Hypothalamus (tissue), 51 donors: ENCODE measurements around the gene ZNF45.
A peak's percentile ranks its signal among the peaks of the same experiment; 100 is the strongest.
"Not testable (repeated sequence)": the region's sequence is repeated elsewhere in the genome, so short reads cannot be mapped to it uniquely, and the experiment has no call there.

ENCODE experiments used
- DNase-seq, 51 donors: peaks; one replicate each; lab custom pipeline; 2025; lab: John Stamatoyannopoulos, UW

ZNF45 gene

GRCh38 chr19:43934985-43935708, at the start of gene ZNF45:
ZNF45 (minus strand) TSS chr19:43935282; CDS start chr19:43922185, 13,097 bp downstream.
- peak; percentile 53 to 96 (median 85) for DNase-seq

- peak in 12 of 51 donors; percentile 1 to 19 (median 2) for DNase-seq
Measured at GRCh38 chr19:43984687-43985000, 49.6 kb upstream of the ZNF45 start.

DNA sequence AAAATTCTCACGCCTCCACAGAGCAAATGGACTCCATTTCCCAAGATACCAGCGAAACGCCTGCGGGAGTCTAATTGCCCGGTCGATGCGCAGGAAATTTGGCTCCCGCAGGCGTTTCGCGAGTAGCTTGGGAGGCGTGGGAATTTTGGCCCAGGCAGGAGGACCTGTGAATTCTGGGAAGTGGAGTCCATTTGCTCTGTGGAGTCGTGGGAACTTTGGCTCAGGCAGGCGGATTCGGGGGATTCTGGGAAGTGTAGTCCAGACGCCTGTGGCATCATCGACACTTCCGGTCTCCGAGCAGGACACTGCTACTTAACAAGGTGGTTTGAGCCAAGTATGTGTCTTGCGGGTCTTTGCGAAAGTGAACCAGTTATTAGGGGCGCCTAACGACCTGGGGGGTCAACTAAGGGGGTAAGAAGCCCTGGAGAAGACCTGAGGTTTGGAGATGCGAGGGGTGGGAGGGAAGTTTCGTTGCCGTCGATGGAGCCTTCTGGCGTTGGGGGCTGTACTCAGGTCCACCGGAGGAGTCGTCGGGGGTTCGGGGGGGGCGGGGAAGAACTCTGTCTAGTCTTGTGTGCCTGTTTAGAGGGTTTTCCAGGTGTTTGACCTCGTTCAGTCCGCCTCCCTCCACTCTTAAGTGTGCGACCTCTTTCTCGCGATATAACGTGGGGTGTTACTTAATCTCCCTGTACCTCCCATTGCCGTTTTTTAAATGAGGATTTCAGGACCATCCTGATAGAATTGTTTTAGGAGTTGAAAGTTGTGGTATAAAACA, 49.0 kb upstream of the ZNF45 start, which contains the start of gene ZNF155:
Gene ZNF155, plus strand, starts transcription at position 277 of the 775 bp plus-strand sequence. CDS start 4,356 bp downstream, outside the sequence.
- peak; percentile 32 to 97 (median 89) for DNase-seq

DNA sequence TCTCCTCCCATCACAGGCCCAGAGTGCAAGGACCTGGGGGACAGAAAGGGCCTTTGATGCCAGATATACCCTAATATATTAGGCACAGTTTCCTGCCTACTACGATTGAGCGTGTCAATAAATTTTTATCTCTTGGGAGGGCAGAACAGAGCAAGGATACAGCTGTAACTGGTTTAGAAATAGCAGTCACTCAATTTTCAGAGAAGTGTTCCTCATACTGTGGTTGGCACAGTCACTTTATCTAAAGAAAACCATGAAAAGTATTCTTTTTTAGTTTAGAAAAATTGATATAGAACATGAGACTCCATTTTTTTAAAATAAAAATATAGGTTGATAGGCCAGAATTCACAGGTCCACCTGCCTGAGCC, 48.4 kb upstream of the ZNF45 start:
- DNase-seq: no peak

- no peak for DNase-seq
Measured at GRCh38 chr19:43976732-43977131, 41.6 kb upstream of the ZNF45 start.

DNA sequence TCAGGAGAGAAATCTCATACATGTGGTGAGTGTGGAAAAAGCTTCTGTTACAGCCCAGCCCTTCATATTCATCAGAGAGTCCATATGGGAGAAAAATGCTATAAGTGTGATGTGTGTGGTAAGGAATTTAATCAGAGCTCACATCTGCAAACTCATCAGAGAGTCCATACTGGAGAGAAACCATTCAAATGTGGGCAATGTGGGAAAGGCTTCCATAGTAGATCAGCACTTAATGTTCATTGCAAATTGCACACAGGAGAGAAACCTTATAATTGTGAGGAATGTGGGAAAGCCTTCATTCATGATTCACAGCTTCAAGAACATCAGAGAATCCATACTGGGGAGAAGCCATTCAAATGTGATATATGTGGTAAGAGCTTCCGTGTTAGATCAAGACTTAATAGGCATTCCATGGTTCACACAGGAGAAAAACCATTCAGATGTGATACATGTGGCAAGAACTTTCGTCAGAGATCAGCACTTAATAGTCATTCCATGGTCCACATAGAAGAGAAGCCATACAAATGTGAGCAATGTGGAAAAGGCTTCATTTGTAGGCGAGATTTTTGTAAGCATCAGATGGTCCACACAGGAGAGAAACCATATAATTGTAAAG, 31.1 kb upstream of the ZNF45 start:
- DNase-seq: no peak

DNA sequence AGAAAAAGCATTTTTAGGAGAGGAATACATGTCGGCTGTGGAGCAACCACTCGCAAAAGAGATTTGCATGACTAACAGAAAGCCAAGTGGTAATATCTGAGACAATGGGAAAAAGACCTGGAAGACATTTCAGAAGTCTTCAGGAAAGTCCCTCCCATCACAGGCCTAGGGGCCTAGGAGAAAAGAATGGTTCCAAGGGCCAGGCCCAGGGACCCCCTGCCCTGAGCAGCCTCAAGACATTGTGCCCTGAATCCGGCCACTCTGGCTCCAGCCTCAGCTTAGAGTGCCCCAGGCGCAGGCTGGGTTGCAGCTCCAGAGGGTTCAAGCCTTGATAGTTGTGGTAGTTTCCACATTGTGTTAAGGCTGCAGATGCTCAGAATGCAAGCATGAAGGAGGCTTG, 25.3 kb upstream of the ZNF45 start:
- DNase-seq: no peak

DNA sequence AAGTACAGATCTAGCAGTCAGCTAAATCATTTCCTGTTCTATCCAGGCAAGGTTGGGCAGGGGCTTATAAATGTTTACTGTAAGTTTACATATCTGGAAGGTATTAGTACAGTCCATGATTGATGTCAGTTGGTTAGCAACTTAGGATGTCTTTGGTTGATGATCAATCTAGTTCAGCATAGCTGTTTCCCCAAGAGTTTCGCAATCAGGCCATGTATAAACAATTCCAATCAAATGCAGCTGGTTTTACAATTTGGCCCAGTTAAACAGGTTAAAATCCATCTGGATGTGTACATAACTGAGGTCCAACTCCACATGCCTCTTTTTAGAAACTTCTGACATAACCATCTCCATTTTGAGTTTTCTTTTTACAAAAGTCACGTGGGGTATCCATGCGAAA, 22.8 kb upstream of the ZNF45 start:
- DNase-seq: no peak

- DNase-seq: no peak
Measured at GRCh38 chr19:43956827-43957226, 21.7 kb upstream of the ZNF45 start.

GRCh38 chr19:43950834-43951645, 16.0 kb upstream of the ZNF45 start, which contains the start of gene ZNF221:
ZNF221 (plus strand) TSS chr19:43951228; CDS start chr19:43962727, 11,499 bp downstream.
- DNase-seq: peak; percentile 18 to 93 (median 80)

DNA sequence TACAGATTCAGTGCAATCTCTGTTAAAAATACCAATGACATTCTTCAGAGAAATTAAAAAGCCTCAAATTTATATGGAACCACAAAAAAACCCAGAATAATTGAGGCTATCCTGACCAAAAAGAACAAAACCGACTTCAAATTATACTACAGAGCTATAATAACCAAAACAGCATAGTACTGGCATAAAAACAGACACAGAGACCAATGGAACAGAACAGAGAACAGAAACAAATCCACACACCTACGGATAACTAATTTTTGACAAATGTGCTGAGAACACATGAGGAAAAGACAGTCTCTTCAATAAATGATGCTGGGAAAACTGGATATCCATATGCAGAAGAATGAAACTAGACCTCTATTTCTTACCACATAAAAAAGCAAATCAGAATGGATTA, 14.7 kb upstream of the ZNF45 start:
- not testable (repeated sequence) for DNase-seq

DNA sequence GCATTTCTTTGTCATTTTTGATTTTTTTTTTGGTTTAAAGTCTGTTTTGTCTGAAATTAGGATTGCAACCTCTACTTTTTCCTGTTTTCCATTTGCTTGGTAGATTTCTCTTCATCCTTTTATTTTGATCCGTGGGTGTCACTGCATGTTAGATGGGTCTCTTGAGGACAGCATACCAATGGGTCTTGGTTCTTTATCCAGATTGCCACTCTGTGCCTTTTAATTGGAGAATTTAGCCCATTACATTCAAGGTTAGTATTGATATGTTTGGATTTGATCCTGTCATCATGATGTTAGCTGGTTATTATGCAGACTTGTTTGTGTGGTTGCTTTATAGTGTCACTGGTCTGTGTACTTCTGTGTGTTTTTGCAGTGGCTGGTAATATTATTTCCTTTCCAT, 12.3 kb upstream of the ZNF45 start:
- DNase-seq: not testable (repeated sequence)

DNA sequence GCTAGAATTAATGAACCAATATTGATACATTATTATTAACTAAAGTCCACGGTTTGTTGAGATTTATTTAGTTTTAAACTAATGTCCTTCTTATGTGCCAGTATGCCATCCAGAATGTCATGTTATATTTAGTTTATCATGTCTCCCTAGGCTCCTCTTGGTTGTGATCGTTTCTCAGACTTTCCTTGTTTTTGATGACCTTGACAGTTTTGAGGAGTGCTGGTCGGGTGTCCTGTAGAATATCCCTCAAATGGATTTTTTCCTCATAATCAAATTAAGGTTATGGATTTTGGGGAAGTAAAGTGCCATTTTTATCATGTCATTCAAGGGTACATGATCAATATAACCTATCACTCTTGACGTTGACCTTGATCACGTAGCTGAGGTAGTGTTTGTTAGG, 6.1 kb upstream of the ZNF45 start:
- DNase-seq: no peak

GRCh38 chr19:43940719-43941118, 5.6 kb upstream of the ZNF45 start:
- no peak for DNase-seq

GRCh38 chr19:43939557-43940260, 4.6 kb upstream of the ZNF45 start:
- DNase-seq: no peak

DNA sequence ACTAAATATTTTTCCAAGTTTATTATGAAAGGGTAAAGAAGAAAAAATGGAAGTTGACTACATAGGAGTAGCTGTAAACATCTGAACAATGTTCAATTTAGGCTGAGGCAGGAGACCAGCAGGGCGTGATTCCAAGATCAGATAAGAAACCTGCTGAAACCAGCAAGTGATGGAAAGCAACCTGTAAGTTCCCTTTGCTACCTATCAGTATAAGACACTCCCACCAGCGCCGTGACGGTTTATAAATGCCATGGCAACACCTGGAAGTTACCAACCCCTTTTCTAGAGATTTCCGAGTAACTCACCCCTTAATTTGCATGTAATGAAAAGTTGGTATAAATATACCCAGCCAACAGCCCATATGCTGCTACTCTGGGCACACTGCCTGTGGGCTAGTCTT, 1.1 kb upstream of the ZNF45 start:
- DNase-seq: no peak

DNA sequence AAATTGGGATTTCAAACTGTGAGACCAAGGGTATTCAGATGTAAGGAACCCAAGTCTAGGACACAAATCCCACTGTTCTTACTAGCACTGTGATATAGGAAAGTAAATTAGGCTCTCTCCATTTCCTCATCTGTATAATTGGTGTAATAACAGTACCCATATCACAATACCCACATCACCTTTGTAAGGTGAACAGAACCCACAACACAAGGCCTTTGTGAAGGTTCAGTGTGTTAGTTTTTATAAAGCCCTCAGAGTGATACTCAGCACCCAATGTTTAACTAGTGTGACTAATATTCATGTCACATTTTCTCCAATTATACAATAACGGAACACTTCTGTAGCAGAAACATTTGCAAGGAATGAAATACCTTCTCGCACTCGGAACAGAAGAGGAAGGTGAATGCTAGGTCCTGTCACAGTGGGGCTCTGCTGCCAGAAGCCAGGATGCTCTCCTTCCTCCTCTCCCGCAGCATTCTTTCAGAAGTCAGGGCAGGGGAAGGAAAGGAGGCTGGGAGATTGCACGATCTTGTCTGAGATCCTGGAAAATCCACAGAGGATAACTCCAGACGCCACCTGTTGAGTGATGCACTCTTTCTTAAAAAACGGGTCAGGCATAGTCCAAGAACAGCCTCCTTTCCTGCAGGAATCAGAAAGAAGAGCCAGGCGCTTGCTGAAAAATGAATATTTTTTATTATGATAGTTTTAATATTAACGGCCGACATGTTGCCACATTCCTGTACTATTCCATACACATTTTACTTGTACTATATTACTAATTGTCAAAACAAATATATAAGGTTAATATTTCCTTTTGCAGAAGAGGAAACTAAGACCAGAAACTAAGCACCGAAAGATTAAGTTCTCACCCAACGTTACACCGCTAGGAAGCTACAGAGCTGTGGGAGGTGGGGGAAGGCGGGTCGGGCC, 762 bp downstream of the ZNF45 start:
- DNase-seq: peak in 2 of 51 donors; percentile 17 to 31

- DNase-seq: no peak
Measured at GRCh38 chr19:43928820-43929219, 6.3 kb downstream of the ZNF45 start.

GRCh38 chr19:43923875-43924274, 11.2 kb downstream of the ZNF45 start:
- DNase-seq: no peak
